HG03175 (cell line): ENCODE results near the gene DDX11.
"Not testable (repeated sequence)": the region's sequence is repeated elsewhere in the genome, so short reads cannot be mapped to it uniquely, and the experiment has no call there.

ENCODE experiments used
- ATAC-seq: cut with Tn5 transposase; IDR thresholded peaks from one replicate; pipeline ENCODE4 v1.9.1; 2021; ENCODE audit warnings: mild to moderate bottlenecking, moderate library complexity; ENCODE audit not compliant: unreplicated experiment

Gene DDX11

DNA sequence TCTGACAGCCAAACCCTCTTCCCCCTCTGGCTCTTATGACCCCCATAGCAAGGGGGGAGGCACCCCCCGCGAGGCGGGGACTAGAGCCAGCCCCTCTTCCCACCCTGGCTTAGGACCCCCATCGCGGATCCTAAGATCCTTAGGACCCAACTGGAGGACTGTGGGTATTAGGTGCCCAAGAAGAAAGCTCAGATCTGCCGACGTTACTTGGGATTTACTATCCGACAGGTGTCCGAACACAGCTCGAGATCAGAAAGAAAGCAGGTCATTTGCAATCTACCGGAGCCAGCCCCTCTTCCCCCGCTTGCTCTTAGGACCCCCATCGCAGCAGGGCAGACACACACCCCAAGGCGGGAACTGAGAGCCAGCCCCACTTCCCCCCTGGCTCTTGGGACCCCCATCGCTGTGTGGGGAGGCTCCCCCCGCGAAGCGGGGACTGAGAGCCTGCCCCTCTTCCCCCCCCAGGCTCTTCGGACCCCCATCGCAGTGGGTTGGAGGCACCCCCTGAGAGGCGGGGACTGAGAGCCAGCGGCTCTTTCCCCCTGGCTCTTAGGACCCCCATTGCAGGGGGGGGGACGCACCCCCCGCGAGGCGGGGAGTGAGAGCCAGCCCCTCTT lies 46.8 kb downstream of the DDX11 start:
- ATAC-seq, result no peak

DNA sequence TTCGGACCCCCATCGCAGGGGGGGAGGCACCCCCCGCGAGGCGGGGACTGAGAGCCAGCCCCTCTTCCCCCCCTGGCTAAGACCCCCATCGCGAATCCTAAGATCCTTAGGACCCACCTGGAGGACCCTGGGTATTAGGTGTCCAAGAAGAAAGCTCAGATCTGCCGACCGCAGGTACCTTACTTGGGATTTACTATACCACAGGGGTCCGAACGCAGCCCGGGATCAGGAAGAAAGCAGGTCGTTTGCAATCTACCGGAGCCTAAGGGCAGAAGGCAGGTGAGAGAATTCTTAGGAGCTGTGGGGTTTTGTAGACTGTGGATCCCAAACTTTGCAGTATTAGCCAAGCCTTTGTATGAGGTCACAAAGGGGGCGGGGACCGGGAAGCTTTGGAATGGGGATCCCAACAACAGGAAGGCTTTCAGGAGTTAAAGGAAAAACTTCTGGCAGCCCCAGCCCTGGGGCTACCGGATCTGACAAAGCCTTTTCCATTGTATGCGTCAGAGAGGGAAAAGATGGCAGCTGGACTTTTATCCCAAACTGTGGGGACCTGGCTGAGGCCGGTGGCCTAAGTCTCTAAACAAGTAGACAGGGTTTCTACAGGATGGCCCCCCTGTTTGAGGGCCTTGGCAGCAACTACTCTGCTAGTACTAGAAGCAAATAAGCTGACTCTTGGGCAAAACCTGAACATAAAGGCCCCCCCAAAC lies 47.5 kb downstream of the DDX11 start:
- not testable (repeated sequence) for ATAC-seq

DNA sequence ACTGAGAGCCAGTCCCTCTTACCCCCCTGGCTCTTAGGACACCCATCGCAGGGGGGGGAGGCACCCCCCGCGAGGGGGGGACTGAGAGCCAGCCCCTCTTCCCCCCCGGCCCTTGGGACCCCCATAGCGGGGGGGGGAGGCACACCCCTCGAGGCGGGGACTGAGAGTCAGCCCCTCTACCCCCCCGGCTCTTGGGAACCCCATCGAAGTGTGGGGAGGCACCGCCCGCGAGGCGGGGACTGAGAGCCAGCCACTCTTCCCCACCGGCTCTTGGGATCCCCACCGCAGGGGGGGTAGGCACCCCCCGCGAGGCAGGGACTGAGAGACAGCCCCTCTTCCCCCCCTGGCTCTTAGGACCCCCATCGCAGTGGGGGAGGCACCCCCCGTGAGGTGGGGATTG lies 48.8 kb downstream of the DDX11 start:
- no peak for ATAC-seq

DNA sequence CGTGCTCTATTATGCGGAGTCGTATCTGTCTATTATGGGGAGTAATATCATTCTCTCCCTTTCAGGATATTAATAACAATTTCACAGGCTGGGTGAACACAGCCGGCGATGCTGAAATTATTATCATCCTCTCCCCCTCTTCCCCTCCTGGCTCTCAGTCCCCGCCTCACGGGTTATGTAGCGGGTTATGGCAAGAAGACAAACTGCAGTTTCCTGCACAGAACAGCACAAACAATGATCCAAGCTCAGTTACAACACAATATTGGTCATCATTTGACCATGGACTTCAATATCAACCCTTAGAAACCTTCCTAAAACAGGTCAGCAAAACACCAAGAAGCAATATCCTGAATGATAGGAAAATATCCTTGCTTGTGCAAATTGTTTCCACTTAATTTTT lies 50.5 kb downstream of the DDX11 start:
- not testable (repeated sequence) for ATAC-seq

DNA sequence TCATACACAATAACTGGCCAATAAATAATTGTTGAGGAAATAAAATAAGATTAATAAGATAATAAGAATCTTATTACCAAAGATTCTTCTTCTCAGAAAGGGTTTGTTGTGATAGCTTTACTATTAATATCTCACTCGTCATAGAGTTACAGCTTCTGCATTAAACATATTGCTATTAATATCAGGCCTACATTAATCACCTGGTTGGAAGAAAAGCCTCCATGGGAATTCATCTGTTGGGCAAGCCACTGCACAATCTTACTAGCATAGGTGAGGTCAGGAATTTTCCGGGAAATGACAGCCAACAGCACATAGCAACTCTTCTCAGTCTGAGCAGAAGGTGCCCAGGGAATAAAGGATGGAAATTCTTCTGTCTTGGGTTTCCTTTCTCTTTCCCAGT lies 51.5 kb downstream of the DDX11 start:
- ATAC-seq, result not testable (repeated sequence)

DNA sequence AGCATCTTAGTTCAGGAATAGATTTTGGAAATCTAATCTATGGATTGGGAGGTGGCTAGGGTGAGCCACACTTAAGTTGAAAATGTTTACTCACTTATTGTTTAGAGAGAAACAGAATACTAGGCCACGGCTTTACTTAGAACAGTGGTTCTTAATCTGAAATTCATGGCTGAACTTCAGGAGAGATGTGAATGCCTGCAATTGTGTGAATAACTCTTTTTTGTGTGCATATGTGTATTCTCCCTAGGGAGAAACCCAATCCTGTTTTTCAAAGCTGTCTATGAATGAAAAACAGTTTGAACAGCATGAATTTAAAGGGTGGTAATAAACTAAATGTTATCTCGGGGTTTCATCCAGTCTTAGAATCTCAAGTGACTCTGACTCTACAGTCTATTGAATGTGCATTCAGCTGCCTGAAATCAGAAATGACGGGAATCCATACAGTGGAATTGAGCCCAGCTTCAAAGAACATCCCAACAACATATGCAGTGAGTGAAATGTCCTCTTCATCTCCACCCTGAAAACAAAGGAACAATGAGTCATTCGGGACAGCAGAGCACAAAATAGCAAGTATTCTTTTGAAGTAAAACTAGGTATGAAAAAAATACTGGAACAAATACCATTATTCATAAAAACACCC lies 53.7 kb downstream of the DDX11 start:
- not testable (repeated sequence) for ATAC-seq

DNA sequence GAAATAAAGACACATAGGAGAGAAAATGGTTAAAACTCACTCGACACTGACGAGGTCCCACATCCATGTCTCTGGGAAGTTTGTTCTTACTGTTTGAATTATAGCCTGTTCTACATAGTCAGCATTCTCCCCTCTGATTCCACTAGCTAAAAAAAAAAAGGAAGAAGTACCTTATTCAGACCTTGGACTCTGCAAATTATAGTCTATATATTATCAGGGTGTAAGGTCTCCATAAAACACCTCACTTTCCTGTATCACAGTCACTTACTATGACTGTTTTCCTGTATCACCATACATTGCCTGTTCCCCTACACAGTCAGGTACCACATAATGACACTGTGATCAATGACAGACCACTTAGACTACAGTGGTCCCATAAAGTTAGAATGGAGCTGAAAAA lies 62.9 kb downstream of the DDX11 start:
- ATAC-seq, result not testable (repeated sequence)

DNA sequence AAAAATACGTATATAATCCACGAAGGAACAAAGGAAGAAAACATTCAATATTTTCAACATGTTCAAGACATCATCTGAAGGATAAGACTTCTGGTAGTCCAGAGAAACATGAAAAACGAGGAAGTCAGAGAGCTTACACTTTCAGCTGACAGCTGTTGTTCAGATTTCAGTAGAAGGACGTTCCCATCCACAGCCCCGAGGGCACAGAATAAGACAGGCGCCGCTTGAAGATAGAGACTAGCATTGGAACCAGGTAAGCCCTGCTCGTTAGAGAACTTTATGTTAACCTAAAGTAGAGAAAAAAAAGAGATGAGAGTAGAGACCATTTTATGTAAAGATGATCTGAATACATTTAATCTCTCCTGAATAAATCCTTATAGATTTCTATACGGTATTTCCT lies 71.1 kb downstream of the DDX11 start:
- ATAC-seq, result not testable (repeated sequence)

DNA sequence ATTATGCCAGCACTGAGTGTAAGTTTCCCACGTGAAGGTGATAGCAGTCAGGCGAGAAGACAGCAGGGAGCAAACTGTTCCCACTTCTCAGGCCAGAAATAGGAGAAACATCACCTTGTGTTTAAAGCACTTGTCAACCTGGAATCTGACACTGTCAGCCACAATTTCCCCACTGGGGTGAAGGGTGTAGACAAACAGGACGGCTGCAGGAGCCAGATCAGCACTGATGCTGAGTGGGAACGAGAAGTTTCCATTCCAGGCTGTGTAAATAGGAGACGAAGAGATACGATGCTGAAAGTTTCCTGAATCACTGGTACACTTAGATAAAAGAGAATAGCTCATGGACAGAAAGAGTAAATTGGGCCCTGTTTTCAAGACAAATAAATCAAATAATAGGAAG lies 71.6 kb downstream of the DDX11 start:
- ATAC-seq, result not testable (repeated sequence)

DNA sequence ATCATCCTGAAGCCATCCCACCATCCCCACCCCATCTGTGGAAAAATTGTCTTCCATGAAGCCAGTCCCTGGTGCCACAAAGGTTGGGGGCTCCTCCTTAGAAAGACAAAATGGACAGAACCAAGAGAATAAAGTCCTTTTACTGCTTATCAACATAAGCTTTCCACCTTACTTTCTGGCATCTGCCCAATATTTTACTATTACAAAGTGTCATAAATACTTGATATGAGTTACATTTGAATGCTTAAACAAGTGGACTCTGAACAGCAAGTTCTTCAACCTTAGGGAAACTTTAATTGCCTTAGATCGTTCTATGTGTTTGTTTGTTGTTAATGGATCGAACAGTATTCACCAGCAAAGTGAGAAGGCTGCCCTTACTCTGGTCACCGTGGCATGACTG lies 73.8 kb downstream of the DDX11 start:
- not testable (repeated sequence) for ATAC-seq

DNA sequence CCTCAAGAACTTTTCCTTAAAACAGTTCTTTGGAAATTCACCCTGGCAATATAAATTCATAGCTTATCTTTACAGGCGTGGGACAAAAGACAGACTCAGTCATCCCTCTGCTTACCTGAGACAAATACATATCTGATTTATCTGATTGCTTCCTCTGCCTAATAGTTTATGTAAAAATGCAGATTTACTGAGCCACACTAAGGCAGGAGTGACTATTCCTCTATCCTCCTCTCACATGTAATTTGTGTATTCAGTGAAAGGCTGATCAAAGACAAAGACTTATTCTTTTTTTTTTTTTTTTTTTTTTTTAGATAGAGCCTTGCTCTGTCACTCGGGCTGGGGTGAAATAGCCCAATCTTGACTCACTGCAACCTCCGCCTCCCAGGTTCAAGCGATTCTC lies 77.1 kb downstream of the DDX11 start:
- not testable (repeated sequence) for ATAC-seq
